ENCODE measurements around the gene KCNIP4. TPM values are rescaled to one million over a fixed set of nuclear protein-coding genes. Genes with fewer than 3 reads are reported as not detected.

KCNIP4 gene
- total and polyA plus RNA-seq, 10 of the 15 experiments (the other 5 are each of a cell fraction or from before 2014, with no cell fraction given) = 0.03 to 0.23 (median 0.13) TPM; not detected in 7

DNA sequence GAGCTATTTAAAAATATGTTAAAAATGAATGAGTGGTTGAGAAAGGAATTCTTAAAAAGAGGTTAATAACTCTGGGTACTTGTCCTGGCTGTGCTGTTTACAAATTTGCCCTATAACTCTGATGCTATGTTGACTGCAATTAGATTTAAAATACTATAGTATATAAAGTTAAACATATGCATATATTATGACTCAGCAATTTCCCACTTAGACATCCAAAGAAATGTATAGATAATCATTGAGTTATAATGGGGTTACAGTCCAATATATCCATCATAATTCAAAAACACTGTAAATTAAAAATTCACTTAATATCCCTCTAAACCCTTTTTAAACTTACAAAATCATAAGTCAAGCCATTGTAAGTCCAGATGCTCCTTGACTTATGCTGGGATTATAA, 818.0 kb downstream of the KCNIP4 start:
- DNase-seq (ENCODE audit: low read depth, low spot score) = no peak
- H3K9ac ChIP-seq (ENCODE audit: control insufficient read depth, insufficient read depth, low read length) = no peak overlapping the region
- H3K36me3 ChIP-seq (ENCODE audit: control insufficient read depth in 2 of 2, insufficient read depth in 2 of 2, low read length in 1 of 2) = no peaks in the 10 kb centered on the region
- no peaks in the 10 kb centered on the region for H3K4me1 ChIP-seq (ENCODE audit: control insufficient read depth, insufficient read depth, low read length)
- no peak overlapping the region for H3K27ac ChIP-seq (ENCODE audit: control insufficient read depth, insufficient read depth)
- ChIA-PET CTCF (no interaction called here), SMC1A (ENCODE audit: uncharacterized antibody, unreplicated experiment) (interaction anchor here (1.5 kb wide), 1 partner anchor 357 kb away, joined by 3 read pairs; no protein-coding TSS in a partner anchor), POLR2A (no interaction called here), RAD21 (ENCODE audit: unreplicated experiment) (no interaction called here)
- no peaks in the 10 kb centered on the region for H3K27me3 ChIP-seq (replicated peaks in 1 of 2; ENCODE audit: control insufficient read depth in 2 of 2, insufficient read depth in 2 of 2, low read length in 1 of 2)
- H3K79me2 ChIP-seq (ENCODE audit: control insufficient read depth, insufficient read depth, low read length) = no peaks in the 10 kb centered on the region
- H3K4me2 ChIP-seq (ENCODE audit: control insufficient read depth, insufficient read depth) = no peak overlapping the region
- ATAC-seq = no peak
- intact Hi-C loops (cut with micrococcal nuclease; ENCODE audit: unreplicated experiment) (no loop called here), in situ Hi-C loops (cut with MboI) (no loop called here)
- TF ChIP-seq BRCA1 (IDR thresholded peaks at IDR 0.05; ENCODE audit: low read depth, low read length) (no peak), NFIC (IDR thresholded peaks at IDR 0.05; ENCODE audit: low read depth, low read length) (no peak), BCL11A (IDR thresholded peaks at IDR 0.05; ENCODE audit: low read depth, low read length) (no peak), MYB (IDR thresholded peaks at IDR 0.05; ENCODE audit: borderline replicate concordance, low read depth, low read length) (no peak), EGR1 (IDR thresholded peaks at IDR 0.05; ENCODE audit: borderline replicate concordance in 1 of 2, low read depth in 2 of 2, low read length in 2 of 2) (no peak), POLR2AphosphoS5 (IDR thresholded peaks at IDR 0.05; ENCODE audit: low read length) (no peak), MTA2 (IDR thresholded peaks at IDR 0.05; ENCODE audit: low read depth) (no peak), HDAC6 (IDR thresholded peaks at IDR 0.05; ENCODE audit: unreplicated experiment) (no peak), MEF2A (IDR thresholded peaks at IDR 0.05; ENCODE audit: insufficient read depth, low read depth, low read length) (no peak), RCOR1 (conservative IDR thresholded peaks at IDR 0.05; ENCODE audit: low read depth, low read length) (no peak)
- TF ChIP-seq, protein P1, sequence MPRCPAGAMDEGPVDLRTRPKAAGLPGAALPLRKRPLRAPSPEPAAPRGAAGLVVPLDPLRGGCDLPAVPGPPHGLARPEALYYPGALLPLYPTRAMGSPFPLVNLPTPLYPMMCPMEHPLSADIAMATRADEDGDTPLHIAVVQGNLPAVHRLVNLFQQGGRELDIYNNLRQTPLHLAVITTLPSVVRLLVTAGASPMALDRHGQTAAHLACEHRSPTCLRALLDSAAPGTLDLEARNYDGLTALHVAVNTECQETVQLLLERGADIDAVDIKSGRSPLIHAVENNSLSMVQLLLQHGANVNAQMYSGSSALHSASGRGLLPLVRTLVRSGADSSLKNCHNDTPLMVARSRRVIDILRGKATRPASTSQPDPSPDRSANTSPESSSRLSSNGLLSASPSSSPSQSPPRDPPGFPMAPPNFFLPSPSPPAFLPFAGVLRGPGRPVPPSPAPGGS (IDR thresholded peaks at IDR 0.05; ENCODE audit: borderline replicate concordance, insufficient read depth, low read depth, low read length, poor library complexity, severe bottlenecking) = no peak
- TF ChIP-seq, protein P2, sequence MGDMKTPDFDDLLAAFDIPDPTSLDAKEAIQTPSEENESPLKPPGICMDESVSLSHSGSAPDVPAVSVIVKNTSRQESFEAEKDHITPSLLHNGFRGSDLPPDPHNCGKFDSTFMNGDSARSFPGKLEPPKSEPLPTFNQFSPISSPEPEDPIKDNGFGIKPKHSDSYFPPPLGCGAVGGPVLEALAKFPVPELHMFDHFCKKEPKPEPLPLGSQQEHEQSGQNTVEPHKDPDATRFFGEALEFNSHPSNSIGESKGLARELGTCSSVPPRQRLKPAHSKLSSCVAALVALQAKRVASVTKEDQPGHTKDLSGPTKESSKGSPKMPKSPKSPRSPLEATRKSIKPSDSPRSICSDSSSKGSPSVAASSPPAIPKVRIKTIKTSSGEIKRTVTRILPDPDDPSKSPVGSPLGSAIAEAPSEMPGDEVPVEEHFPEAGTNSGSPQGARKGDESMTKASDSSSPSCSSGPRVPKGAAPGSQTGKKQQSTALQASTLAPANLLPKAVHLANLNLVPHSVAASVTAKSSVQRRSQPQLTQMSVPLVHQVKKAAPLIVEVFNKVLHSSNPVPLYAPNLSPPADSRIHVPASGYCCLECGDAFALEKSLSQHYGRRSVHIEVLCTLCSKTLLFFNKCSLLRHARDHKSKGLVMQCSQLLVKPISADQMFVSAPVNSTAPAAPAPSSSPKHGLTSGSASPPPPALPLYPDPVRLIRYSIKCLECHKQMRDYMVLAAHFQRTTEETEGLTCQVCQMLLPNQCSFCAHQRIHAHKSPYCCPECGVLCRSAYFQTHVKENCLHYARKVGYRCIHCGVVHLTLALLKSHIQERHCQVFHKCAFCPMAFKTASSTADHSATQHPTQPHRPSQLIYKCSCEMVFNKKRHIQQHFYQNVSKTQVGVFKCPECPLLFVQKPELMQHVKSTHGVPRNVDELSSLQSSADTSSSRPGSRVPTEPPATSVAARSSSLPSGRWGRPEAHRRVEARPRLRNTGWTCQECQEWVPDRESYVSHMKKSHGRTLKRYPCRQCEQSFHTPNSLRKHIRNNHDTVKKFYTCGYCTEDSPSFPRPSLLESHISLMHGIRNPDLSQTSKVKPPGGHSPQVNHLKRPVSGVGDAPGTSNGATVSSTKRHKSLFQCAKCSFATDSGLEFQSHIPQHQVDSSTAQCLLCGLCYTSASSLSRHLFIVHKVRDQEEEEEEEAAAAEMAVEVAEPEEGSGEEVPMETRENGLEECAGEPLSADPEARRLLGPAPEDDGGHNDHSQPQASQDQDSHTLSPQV (IDR thresholded peaks at IDR 0.05) = no peak
- TF ChIP-seq, protein P3, sequence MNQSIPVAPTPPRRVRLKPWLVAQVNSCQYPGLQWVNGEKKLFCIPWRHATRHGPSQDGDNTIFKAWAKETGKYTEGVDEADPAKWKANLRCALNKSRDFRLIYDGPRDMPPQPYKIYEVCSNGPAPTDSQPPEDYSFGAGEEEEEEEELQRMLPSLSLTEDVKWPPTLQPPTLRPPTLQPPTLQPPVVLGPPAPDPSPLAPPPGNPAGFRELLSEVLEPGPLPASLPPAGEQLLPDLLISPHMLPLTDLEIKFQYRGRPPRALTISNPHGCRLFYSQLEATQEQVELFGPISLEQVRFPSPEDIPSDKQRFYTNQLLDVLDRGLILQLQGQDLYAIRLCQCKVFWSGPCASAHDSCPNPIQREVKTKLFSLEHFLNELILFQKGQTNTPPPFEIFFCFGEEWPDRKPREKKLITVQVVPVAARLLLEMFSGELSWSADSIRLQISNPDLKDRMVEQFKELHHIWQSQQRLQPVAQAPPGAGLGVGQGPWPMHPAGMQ (IDR thresholded peaks at IDR 0.05; ENCODE audit: borderline replicate concordance) = no peak
- no peaks in the 10 kb centered on the region for H4K20me1 ChIP-seq (ENCODE audit: control insufficient read depth, insufficient read depth)
- H3K4me3 ChIP-seq = no peak overlapping the region
- H3K9me3 ChIP-seq (replicated peaks; ENCODE audit: control insufficient read depth, insufficient read depth, low read length) = no peaks in the 10 kb centered on the region
- no TSS peak for BruUV-seq (replicated peaks)
- H2AFZ ChIP-seq (ENCODE audit: control insufficient read depth, low read depth, low read length) = no peak overlapping the region
- no peak for FAIRE-seq

Measured in GM12878 (cell line).